A549 (cell line): ENCODE measurements around the gene MYOG. TPM values are rescaled to one million over a fixed set of nuclear protein-coding genes. Genes with fewer than 3 reads are reported as not detected.

Experiments used
- ATAC-seq, 2 experiments: fragments of 200-7000 bp in 1 of 2; fragments of >200 bp in 1 of 2; cut with Nextera tagmentation in 1 of 2; cut with Tn5 transposase in 1 of 2; 3 replicates each; pipeline versions ENCODE4 v1.8.0 to v1.9.1; 2018 to 2020; ENCODE audit warnings: mild to moderate bottlenecking in 1 of 2, moderate library complexity in 1 of 2
- CTCF ChIA-PET: fragments of 300-600 bp; sonication (Branson Sonifier 250); formaldehyde crosslinking; extraction: SDS; loops from one replicate; lab custom pipeline; 2021; ENCODE audit warnings: antibody characterized with exemption, inconsistent platforms; lab: Yijun Ruan, JAX
- POLR2A ChIA-PET: fragments of 350-600 bp; formaldehyde crosslinking; extraction: SDS; loops from one replicate; lab custom pipeline; 2021; ENCODE audit warnings: antibody characterized with exemption, inconsistent platforms; lab: Yijun Ruan, JAX
- DNase-seq, 2 experiments: peaks; one replicate each; pipeline versions ENCODE4 v3.0.0 to v3.0.0-alpha.2; 2011 to 2016; ENCODE audit warnings: low read depth in 1 of 2, low spot score in 1 of 2
- FAIRE-seq: peaks from 2 replicates; lab custom pipeline; 2011; peaks lifted over from hg19 to GRCh38; lab: Jason Lieb, UNC
- H3K27ac ChIP-seq, 2 experiments: fragments of >200 bp; sonication (Bioruptor Twin); formaldehyde crosslinking; 3 replicates each; pipeline ENCODE4 v1.5.1; 2016 to 2017
- H3K4me1 ChIP-seq: fragments of >200 bp; sonication (Bioruptor Twin); formaldehyde crosslinking; 3 replicates; pipeline ENCODE4 v1.6.1; 2016
- H3K4me2 ChIP-seq: fragments of >200 bp; sonication (Bioruptor Twin); formaldehyde crosslinking; 3 replicates; pipeline ENCODE4 v1.6.1; 2016
- H3K4me3 ChIP-seq: fragments of >200 bp; sonication (Bioruptor Twin); formaldehyde crosslinking; 3 replicates; pipeline ENCODE4 v1.5.1; 2016
- H3K9me3 ChIP-seq: fragments of >200 bp; sonication (Bioruptor Twin); formaldehyde crosslinking; 3 replicates; pipeline ENCODE4 v1.6.1; 2016
- BHLHE40 ChIP-seq: IDR thresholded peaks from 2 replicates; pipeline ENCODE4 v1.6.1; 2012; ENCODE audit warnings: low read depth, low read length, inconsistent platforms
- CBX8 ChIP-seq: fragments of 200-600 bp; sonication (generic); IDR thresholded peaks from 2 replicates; pipeline ENCODE4 v1.6.1; 2016
- CEBPB ChIP-seq, 2 experiments: fragments of >200 bp in 1 of 2; sonication (Bioruptor Twin) in 1 of 2; formaldehyde crosslinking in 1 of 2; IDR thresholded peaks; 2 replicates each; pipeline ENCODE4 v1.6.1; 2012 to 2016
- CHD2 ChIP-seq: fragments of 150-350 bp; IDR thresholded peaks from 2 replicates; pipeline ENCODE4 v1.6.1; 2014; ENCODE audit warnings: low read length; ENCODE audit not compliant: partially characterized antibody
- CHD4 ChIP-seq: fragments of 200-600 bp; sonication (generic); IDR thresholded peaks from 2 replicates; pipeline ENCODE4 v1.6.1; 2016; ENCODE audit warnings: antibody characterized with exemption, mild to moderate bottlenecking, borderline replicate concordance
- EHF ChIP-seq: fragments of 250-450 bp; sonication (Bioruptor Pico); IDR thresholded peaks from 2 replicates; pipeline ENCODE4 v1.5.0; 2020; ENCODE audit warnings: mild to moderate bottlenecking
- EHMT2 ChIP-seq: fragments of 200-600 bp; sonication (generic); IDR thresholded peaks from 2 replicates; pipeline ENCODE4 v1.6.1; 2016; ENCODE audit warnings: antibody characterized with exemption, low read depth, mild to moderate bottlenecking, moderate library complexity
- ESRRA ChIP-seq: fragments of 150-350 bp; IDR thresholded peaks from 2 replicates; pipeline ENCODE4 v1.6.1; 2014; ENCODE audit warnings: mild to moderate bottlenecking, low read length, borderline replicate concordance
- GATA3 ChIP-seq: IDR thresholded peaks from 2 replicates; pipeline ENCODE4 v1.6.1; 2012; ENCODE audit warnings: borderline replicate concordance
- HDAC2 ChIP-seq: fragments of 200-600 bp; sonication (generic); IDR thresholded peaks from 2 replicates; pipeline ENCODE4 v1.6.1; 2016
- HOXA7 ChIP-seq: fragments of 250-450 bp; sonication (Bioruptor Pico); IDR thresholded peaks from 2 replicates; pipeline ENCODE4 v1.5.0; 2020; ENCODE audit warnings: mild to moderate bottlenecking, moderate library complexity
- KDM1A ChIP-seq: fragments of 200-600 bp; sonication (generic); IDR thresholded peaks from 2 replicates; pipeline ENCODE4 v1.6.1; 2016; ENCODE audit warnings: low read depth, mild to moderate bottlenecking
- MAFK ChIP-seq: fragments of 450-650 bp; IDR thresholded peaks from 2 replicates; pipeline ENCODE4 v1.6.1; 2014; ENCODE audit not compliant: partially characterized antibody
- MAZ ChIP-seq: fragments of 150-350 bp; IDR thresholded peaks from 2 replicates; pipeline ENCODE4 v1.6.1; 2014; ENCODE audit warnings: antibody characterized with exemption, low read depth, low read length, borderline replicate concordance
- MYC ChIP-seq: IDR thresholded peaks from 2 replicates; pipeline ENCODE4 v1.6.1; 2012; ENCODE audit warnings: mild to moderate bottlenecking, inconsistent platforms, low read length, improper control_type of control experiment, borderline replicate concordance
- NPAS2 ChIP-seq: fragments of 250-450 bp; sonication (Bioruptor Pico); IDR thresholded peaks from 2 replicates; pipeline ENCODE4 v1.8.0; 2022; ENCODE audit warnings: mild to moderate bottlenecking, moderate library complexity, borderline replicate concordance
- POLR2AphosphoS2 ChIP-seq: conservative IDR thresholded peaks from 2 replicates; pipeline ENCODE4 v1.6.1; 2012; ENCODE audit warnings: low read length, improper control_type of control experiment, inconsistent platforms
- RARB ChIP-seq: fragments of 250-450 bp; sonication (Bioruptor Pico); IDR thresholded peaks from 2 replicates; pipeline ENCODE4 v1.8.0; 2021; ENCODE audit warnings: mild to moderate bottlenecking, moderate library complexity
- RNF2 ChIP-seq: fragments of 200-600 bp; sonication (generic); IDR thresholded peaks from 2 replicates; pipeline ENCODE4 v1.6.1; 2016; ENCODE audit warnings: low read depth, mild to moderate bottlenecking, antibody characterized with exemption, moderate library complexity, borderline replicate concordance
- SMC3 ChIP-seq: fragments of >200 bp; sonication (Bioruptor Twin); formaldehyde crosslinking; IDR thresholded peaks from 3 replicates; pipeline ENCODE4 v1.6.1; 2018; ENCODE audit warnings: inconsistent platforms
- SREBF2 ChIP-seq: fragments of 450-650 bp; IDR thresholded peaks from 2 replicates; pipeline ENCODE4 v1.6.1; 2014; ENCODE audit warnings: mild to moderate bottlenecking, moderate library complexity
- ZFP36 ChIP-seq: fragments of 450-650 bp; IDR thresholded peaks from 2 replicates; pipeline ENCODE4 v1.6.1; 2014; ENCODE audit warnings: borderline replicate concordance; ENCODE audit not compliant: partially characterized antibody
- WGBS: methylation state at CpG from one replicate; pipeline ENCODE4 v1.1.6; 2017; ENCODE audit errors: missing lambda C conversion rate; 5-methylcytosine and 5-hydroxymethylcytosine counted together
- polyA plus RNA-seq, 4 experiments: library from polyadenylated mRNA; depleted of rRNA in 3 of 4; stranded (reverse); fragments of >200 nt; fragmentation: RNase III in 1 of 4; extraction: RNeasy Plus Mini Kit Qiagen cat#74134 plus additional on column Dnase treatment in 1 of 4; gene quantifications; 2 replicates in 3 of 4; 3 replicates in 1 of 4; pipeline ENCODE4 v1.2.3, GENCODE V29; 2011 to 2017
- TF ChIP-seq, protein P1 (sequence below): fragments of 250-450 bp; sonication (Bioruptor Pico); IDR thresholded peaks from 2 replicates; pipeline ENCODE4 v1.5.0; 2020; ENCODE audit warnings: low read depth, mild to moderate bottlenecking, moderate library complexity
- TF ChIP-seq, protein P2 (sequence below): IDR thresholded peaks from 2 replicates; pipeline ENCODE4 v1.6.1; 2012
- TF ChIP-seq, protein P3 (sequence below): IDR thresholded peaks from 2 replicates; pipeline ENCODE4 v1.6.1; 2012

Gene MYOG
- polyA plus RNA-seq, 2 of the 4 experiments (the other 2 are of a cell fraction) = not detected

DNA sequence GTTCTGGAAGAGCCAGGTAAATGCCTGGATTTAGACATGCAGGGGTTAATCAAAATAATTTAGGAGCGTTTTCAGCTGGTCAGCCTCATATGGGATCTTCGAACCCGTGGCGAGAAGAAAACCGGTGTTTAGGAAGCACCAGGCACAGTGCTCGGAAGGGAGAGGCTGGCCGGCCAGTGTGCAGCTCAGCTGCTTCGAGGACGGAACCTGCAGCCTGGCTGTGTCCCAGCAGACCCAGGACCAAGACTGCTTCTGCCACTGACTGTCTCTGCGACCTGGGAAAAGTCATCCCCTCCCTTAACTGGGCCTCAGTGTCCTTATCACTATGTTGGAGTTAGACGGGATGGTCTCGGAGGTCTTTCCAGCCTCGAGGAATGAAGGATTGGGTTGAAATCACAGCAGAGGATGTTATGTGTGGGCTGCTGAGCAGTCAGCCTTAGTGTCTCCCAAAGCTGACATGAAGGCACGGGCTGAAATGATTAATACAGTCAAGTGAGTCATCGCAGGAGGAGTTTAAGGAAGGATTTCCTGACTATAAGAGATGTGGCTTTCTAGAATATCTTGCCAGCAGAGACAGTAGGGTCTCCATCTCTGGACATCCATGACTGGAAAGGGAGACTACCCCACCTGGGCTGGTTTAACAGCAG, 38.7 kb downstream of the MYOG start (continued):
- no peak for TF ChIP-seq HOXA7 (CRISPR knock-in tag)
- TF ChIP-seq HDAC2 = no peak
- TF ChIP-seq, protein P1, sequence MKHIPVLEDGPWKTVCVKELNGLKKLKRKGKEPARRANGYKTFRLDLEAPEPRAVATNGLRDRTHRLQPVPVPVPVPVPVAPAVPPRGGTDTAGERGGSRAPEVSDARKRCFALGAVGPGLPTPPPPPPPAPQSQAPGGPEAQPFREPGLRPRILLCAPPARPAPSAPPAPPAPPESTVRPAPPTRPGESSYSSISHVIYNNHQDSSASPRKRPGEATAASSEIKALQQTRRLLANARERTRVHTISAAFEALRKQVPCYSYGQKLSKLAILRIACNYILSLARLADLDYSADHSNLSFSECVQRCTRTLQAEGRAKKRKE (CRISPR knock-in tag) = no peak
- TF ChIP-seq ZFP36 = no peak
- TF ChIP-seq RNF2 = no peak
- no peak for TF ChIP-seq MAZ

DNA sequence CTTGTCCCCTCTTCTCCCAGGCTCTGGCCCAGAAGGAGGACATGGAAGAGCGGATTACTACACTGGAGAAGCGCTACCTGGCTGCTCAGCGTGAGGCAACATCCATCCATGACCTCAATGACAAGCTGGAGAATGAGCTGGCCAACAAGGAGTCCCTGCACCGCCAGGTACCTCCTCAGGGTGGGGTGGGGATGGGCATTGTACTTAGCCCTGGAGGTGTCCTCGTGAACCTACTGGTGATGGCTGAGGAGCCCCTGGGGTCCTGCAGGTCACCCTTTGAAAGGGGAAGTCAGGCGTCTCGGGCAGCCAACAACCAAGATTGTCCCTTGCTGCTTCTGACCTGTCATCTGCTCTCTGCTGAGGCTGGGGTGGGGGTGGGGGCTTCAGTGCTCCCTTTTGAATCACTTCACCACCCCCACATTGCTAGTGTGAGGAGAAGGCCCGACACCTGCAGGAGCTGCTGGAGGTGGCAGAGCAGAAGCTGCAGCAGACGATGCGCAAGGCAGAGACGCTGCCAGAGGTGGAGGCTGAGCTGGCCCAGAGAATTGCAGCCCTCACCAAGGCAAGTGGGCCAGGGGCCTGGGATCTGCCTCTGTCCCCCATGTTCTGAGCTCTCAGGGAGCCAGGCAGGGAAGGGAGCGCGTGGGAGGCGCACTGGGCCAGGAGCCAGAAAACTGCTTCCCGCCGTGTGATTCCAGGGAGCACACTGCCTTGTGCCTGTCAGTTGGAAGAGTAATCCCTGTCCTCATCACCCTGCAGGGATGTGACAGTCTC, 39.8 kb downstream of the MYOG start:
- TF ChIP-seq ESRRA = no peak
- TF ChIP-seq CBX8 = no peak
- no peak for TF ChIP-seq EHMT2
- TF ChIP-seq CEBPB (IDR thresholded peaks at IDR 0.05) = no peak
- no peak for TF ChIP-seq NPAS2 (CRISPR knock-in tag)
- TF ChIP-seq POLR2AphosphoS2 = no peak
- TF ChIP-seq CHD2 = no peak
- no peak for TF ChIP-seq EHF (CRISPR knock-in tag)
- no peak for TF ChIP-seq MYC
- TF ChIP-seq, protein P2, sequence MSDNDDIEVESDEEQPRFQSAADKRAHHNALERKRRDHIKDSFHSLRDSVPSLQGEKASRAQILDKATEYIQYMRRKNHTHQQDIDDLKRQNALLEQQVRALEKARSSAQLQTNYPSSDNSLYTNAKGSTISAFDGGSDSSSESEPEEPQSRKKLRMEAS = no peak
- no peak for TF ChIP-seq GATA3
- no peak for TF ChIP-seq RARB (CRISPR knock-in tag)
- TF ChIP-seq BHLHE40 = no peak
- TF ChIP-seq, all 56 proteins: peak for 0
- Histone ChIP-seq H3K4me2 (no peak overlapping the region), H3K9me3 (no peaks in the 10 kb centered on the region), H3K4me1 (peaks cover 6% of the 10 kb centered on the region; the same call in 2 of the 3 replicates), H3K4me3 (no peak overlapping the region), H3K27ac (no peak overlapping the region)
- WGBS = 85% methylated on average over 16 of the region's 16 CpGs
- no peak for FAIRE-seq
- ATAC-seq = no peak
- ChIA-PET CTCF (interaction anchor here (0.6 to 30.5 kb wide), 10 partner anchors 9 to 703 kb away, joined by 3 to 452 read pairs (median 3); partner anchors contain the start of gene MYBPH), POLR2A (no interaction called here)
- DNase-seq = no peak

DNA sequence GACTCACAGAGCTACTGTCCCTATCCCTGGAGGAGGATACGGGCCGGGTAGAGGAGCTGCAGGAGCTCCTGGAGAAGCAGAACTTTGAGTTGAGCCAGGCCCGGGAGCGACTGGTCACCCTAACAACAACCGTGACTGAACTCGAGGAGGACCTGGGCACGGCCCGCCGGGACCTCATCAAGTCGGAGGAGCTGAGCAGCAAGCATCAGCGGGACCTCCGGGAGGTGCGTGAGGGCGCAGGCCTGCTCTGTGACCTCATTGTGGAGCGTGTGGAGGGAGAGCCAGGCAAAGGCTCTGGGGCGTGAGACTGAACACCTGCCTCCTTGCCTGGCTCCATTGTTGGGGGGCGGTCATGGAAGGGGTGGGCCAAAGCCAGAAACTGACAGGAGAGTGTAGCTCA, 40.5 kb downstream of the MYOG start:
- 85% methylated on average over 14 of the region's 17 CpGs for WGBS
- no peak overlapping the region for H3K4me2 ChIP-seq
- FAIRE-seq (no peak), DNase-seq (no peak), ATAC-seq (no peak)
- H3K27ac ChIP-seq = no peak overlapping the region
- no peak overlapping the region for H3K4me3 ChIP-seq
- no peaks in the 10 kb centered on the region for H3K9me3 ChIP-seq
- ChIA-PET POLR2A (no interaction called here), CTCF (interaction anchor here (1.1 to 30.5 kb wide), 5 partner anchors 8 to 223 kb away, joined by 3 to 452 read pairs (median 188); partner anchors contain the start of gene MYBPH)
- no peak for TF ChIP-seq MAFK
- no peak for TF ChIP-seq EHMT2
- TF ChIP-seq SREBF2 = no peak
- TF ChIP-seq SMC3 = no peak
- no peak for TF ChIP-seq CHD4
- TF ChIP-seq, protein P3, sequence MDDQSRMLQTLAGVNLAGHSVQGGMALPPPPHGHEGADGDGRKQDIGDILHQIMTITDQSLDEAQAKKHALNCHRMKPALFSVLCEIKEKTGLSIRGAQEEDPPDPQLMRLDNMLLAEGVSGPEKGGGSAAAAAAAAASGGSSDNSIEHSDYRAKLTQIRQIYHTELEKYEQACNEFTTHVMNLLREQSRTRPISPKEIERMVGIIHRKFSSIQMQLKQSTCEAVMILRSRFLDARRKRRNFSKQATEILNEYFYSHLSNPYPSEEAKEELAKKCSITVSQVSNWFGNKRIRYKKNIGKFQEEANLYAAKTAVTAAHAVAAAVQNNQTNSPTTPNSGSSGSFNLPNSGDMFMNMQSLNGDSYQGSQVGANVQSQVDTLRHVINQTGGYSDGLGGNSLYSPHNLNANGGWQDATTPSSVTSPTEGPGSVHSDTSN = no peak
- TF ChIP-seq KDM1A = no peak
- H3K4me1 ChIP-seq = peaks cover 6% of the 10 kb centered on the region; the same call in 2 of the 3 replicates
